Sigmoid colon (tissue), 7 donors: ENCODE results near the gene FGF19. TPM values are rescaled to one million over a fixed set of nuclear protein-coding genes. Genes with fewer than 3 reads are reported as not detected.

Experiments
- DNase-seq: peaks from one replicate; pipeline ENCODE4 v3.0.0-alpha.2; 2019
- H3K27ac ChIP-seq, 4 donors: fragments of 200-600 bp; sonication (generic); one replicate each; pipeline ENCODE4 v1.5.1; 2016 to 2019; ENCODE audit warnings: mild to moderate bottlenecking in 1 of 4
- H3K27me3 ChIP-seq, 3 donors: fragments of 200-600 bp; sonication (generic); one replicate each; pipeline ENCODE4 v1.5.1; 2019; ENCODE audit warnings: mild to moderate bottlenecking in 1 of 3
- H3K36me3 ChIP-seq, 4 donors: fragments of 200-600 bp; sonication (generic); one replicate each; pipeline ENCODE4 v1.5.1; 2016 to 2019
- H3K4me1 ChIP-seq, 4 donors: fragments of 200-600 bp; sonication (generic); one replicate each; pipeline ENCODE4 v1.5.1; 2017 to 2019
- H3K4me3 ChIP-seq, 4 donors: fragments of 200-600 bp; sonication (generic); one replicate each; pipeline ENCODE4 v1.5.1; 2017 to 2019; ENCODE audit warnings: mild to moderate bottlenecking in 2 of 4, moderate library complexity in 1 of 4
- H3K9me3 ChIP-seq, 4 donors: fragments of 200-600 bp in 3 of 4; sonication (generic) in 3 of 4; one replicate each; pipeline versions ENCODE4 v1.5.1 to v1.6.1; 2013 to 2019
- EP300 ChIP-seq, 4 donors: sonication (generic); formaldehyde crosslinking; IDR thresholded peaks; one replicate each; pipeline ENCODE4 v1.6.1; 2017; ENCODE audit warnings: antibody characterized with exemption in 4 of 4
- POLR2A ChIP-seq, 2 donors: fragments of 450-650 bp; IDR thresholded peaks; one replicate each; pipeline ENCODE4 v1.6.1; 2016; ENCODE audit warnings: antibody characterized with exemption in 2 of 2, mild to moderate bottlenecking in 2 of 2, moderate library complexity in 2 of 2
- POLR2AphosphoS5 ChIP-seq, 4 donors: sonication (generic); formaldehyde crosslinking; IDR thresholded peaks; one replicate each; pipeline ENCODE4 v1.6.1; 2017; ENCODE audit warnings: antibody characterized with exemption in 4 of 4
- WGBS, 2 donors: extraction: QIAGEN DNeasy Blood & Tissue Kit; methylation state at CpG; one replicate each; pipeline ENCODE4 v1.1.7; 2013; 5-methylcytosine and 5-hydroxymethylcytosine counted together
- intact Hi-C: fragments of 100-400 bp; cut with DNase I; formaldehyde crosslinking; loops from one replicate; pipeline ENCODE4 v1.15.1; 2023
- polyA plus RNA-seq, 3 donors: library from polyadenylated mRNA; stranded (reverse); fragments of 200-250 nt; gene quantifications; one replicate each; pipeline ENCODE4 v1.2.3, GENCODE V29; 2013
- total RNA-seq, 4 donors: library from RNA; depleted of rRNA; stranded (reverse); fragments of >200 nt; gene quantifications; one replicate each; pipeline ENCODE4 v1.1.0, GENCODE V29; 2016
- TF ChIP-seq, protein P1 (sequence below), 4 experiments: fragments of 450-650 bp in 3 of 4; fragments of 200-600 bp in 1 of 4; IDR thresholded peaks; one replicate each; pipeline ENCODE4 v1.5.1; 2016 to 2019; ENCODE audit warnings: antibody characterized with exemption in 4 of 4, mild to moderate bottlenecking in 3 of 4, moderate library complexity in 2 of 4
- donor health status: healthy with polysubstance abuse.
- donor health status: Bipolar disorder and iron deficiency.
- donor health status: healthy.

FGF19 gene
- total and polyA plus RNA-seq, 7 donors, result not detected

- H3K9me3 ChIP-seq, result no peaks in the 10 kb centered on the region
- no peak overlapping the region for H3K27ac ChIP-seq
- H3K36me3 ChIP-seq, result no peaks in the 10 kb centered on the region
- intact Hi-C loops, result no loop called here
- TF ChIP-seq, protein P1, sequence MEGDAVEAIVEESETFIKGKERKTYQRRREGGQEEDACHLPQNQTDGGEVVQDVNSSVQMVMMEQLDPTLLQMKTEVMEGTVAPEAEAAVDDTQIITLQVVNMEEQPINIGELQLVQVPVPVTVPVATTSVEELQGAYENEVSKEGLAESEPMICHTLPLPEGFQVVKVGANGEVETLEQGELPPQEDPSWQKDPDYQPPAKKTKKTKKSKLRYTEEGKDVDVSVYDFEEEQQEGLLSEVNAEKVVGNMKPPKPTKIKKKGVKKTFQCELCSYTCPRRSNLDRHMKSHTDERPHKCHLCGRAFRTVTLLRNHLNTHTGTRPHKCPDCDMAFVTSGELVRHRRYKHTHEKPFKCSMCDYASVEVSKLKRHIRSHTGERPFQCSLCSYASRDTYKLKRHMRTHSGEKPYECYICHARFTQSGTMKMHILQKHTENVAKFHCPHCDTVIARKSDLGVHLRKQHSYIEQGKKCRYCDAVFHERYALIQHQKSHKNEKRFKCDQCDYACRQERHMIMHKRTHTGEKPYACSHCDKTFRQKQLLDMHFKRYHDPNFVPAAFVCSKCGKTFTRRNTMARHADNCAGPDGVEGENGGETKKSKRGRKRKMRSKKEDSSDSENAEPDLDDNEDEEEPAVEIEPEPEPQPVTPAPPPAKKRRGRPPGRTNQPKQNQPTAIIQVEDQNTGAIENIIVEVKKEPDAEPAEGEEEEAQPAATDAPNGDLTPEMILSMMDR (IDR thresholded peaks at IDR 0.05), result no peak
- TF ChIP-seq POLR2AphosphoS5 (IDR thresholded peaks at IDR 0.05), result no peak
- no peak for TF ChIP-seq POLR2A (IDR thresholded peaks at IDR 0.05)
- no peak for TF ChIP-seq EP300 (IDR thresholded peaks at IDR 0.05)
- WGBS, 2 donors, result 80 to 89% methylated on average over 11 of the region's 11 CpGs
- no peaks in the 10 kb centered on the region for H3K4me1 ChIP-seq
- DNase-seq, result no peak
- H3K27me3 ChIP-seq, result peaks cover 0 to 29% (median 0%) of the 10 kb centered on the region in 3 donors
- H3K4me3 ChIP-seq, result no peak overlapping the region
These were observed 44.8 kb upstream of the FGF19 start for GRCh38 chr11:69748637-69749036.

DNA sequence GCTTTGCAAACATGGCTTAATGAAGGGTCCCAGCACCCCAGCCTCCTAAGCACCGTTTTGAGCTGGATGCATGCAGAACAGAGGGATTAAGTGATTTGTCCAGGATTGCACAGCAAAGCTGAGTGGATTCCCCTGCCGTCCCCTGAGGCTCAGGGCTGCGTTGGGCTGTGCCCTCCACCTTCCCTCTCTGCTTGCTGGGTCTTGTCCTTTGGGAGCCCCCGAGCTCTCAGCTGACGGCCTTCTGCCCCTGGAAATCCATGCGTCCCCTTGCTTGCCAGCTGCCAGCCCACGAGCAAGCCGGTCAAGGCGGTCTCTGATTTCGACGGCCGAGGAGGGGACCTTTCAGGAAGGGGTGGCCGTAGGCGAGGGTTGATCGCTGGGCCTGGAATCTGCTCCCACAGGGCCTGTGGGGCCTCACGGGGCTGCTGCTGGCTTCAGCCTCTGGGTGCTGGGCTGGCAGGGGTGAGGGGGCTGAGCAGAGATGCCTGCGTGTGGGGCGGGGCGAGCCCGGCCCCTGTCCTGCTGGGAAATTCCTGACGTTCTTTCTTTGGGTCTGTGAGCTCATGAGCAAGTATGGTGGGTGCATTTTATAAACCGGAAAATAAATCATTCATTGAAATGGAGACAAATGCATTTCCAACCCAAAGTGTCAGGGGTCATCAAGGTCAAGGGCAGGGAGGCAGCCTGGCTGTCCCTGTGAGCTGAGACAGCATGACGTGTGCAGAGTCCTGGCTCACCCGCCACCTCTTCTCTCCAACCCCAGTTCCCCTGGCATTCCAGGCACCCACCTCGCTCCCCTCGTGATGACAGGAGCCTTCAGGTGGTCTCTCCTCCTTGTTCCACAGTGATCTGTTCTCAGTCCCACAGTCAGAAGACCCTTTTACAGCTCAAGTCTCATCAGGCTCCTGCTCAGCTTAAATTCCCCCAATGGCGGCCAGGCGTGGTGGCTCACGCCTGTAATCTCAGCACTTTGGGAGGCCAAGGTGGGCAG, 43.2 kb upstream of the FGF19 start:
- WGBS, 2 donors, result 66 to 68% methylated on average over 29 of the region's 29 CpGs
- Histone ChIP-seq H3K36me3 (no peaks in the 10 kb centered on the region), H3K9me3 (no peaks in the 10 kb centered on the region), H3K27ac (no peak overlapping the region), H3K4me3 (no peak overlapping the region), H3K27me3 (peaks cover 0 to 23% (median 0%) of the 10 kb centered on the region in 3 donors), H3K4me1 (no peaks in the 10 kb centered on the region)
- intact Hi-C loops, result no loop called here
- no peak for DNase-seq
- TF ChIP-seq, protein P1 (IDR thresholded peaks at IDR 0.05), result no peak
- no peak for TF ChIP-seq POLR2AphosphoS5 (IDR thresholded peaks at IDR 0.05)
- TF ChIP-seq POLR2A (IDR thresholded peaks at IDR 0.05), result no peak
- no peak for TF ChIP-seq EP300 (IDR thresholded peaks at IDR 0.05)

DNA sequence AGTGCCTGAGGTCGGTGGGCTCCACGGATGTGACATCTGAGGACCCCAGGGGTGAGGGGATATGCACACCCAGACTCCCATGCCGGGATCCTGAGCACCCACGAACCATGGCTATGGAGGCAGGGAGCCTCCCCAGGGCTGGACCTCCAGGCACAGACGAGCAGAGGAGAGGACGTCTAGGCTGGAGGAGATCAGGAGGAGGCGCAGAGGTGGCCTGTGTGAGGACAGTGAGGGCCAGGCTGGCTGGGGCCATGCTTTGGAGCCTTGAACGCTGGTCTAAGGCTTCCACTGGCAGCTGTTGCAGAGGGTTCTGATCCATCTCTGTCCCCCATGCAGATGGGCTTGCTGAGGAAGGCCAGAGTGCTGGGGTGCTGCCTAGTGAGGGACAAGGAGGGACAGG, 42.3 kb upstream of the FGF19 start:
- WGBS, 2 donors, result 70 to 80% methylated on average over 8 of the region's 8 CpGs
- Histone ChIP-seq H3K27me3 (peaks cover 0 to 23% (median 0%) of the 10 kb centered on the region in 3 donors), H3K36me3 (no peaks in the 10 kb centered on the region), H3K27ac (no peak overlapping the region), H3K4me1 (no peaks in the 10 kb centered on the region), H3K9me3 (no peaks in the 10 kb centered on the region), H3K4me3 (no peak overlapping the region)
- intact Hi-C loops, result no loop called here
- no peak for TF ChIP-seq POLR2A (IDR thresholded peaks at IDR 0.05)
- TF ChIP-seq, protein P1 (IDR thresholded peaks at IDR 0.05), result no peak
- TF ChIP-seq EP300 (IDR thresholded peaks at IDR 0.05), result no peak
- no peak for TF ChIP-seq POLR2AphosphoS5 (IDR thresholded peaks at IDR 0.05)
- no peak for DNase-seq

DNA sequence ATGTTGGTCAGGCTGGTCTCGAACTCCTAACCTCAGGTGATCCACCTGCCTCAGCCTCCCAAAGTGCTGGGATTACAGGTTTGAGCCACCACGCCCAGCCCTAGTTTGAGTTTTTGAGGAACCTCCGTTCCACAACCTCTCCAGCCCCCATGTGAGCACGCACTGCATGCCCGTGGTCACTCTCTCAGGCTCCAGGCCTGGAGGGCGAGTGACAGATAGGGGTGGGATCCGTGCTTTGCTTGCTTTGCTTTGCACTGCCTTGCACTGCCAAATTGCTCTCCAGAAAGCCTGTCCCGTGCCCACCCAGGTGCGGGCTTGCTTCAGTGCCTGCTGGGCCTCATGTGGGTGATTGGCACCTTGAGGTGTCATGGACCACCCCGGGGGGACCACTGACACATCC, 41.4 kb upstream of the FGF19 start:
- Histone ChIP-seq H3K36me3 (no peaks in the 10 kb centered on the region), H3K4me1 (no peaks in the 10 kb centered on the region), H3K4me3 (no peak overlapping the region), H3K9me3 (no peaks in the 10 kb centered on the region), H3K27me3 (peaks cover 0 to 23% (median 0%) of the 10 kb centered on the region in 3 donors), H3K27ac (no peak overlapping the region)
- DNase-seq, result no peak
- intact Hi-C loops, result no loop called here
- TF ChIP-seq POLR2AphosphoS5 (IDR thresholded peaks at IDR 0.05) (no peak), EP300 (IDR thresholded peaks at IDR 0.05) (no peak), POLR2A (IDR thresholded peaks at IDR 0.05) (no peak)
- TF ChIP-seq, protein P1 (IDR thresholded peaks at IDR 0.05), result no peak
- WGBS, 2 donors, result 79 to 84% methylated on average over 10 of the region's 10 CpGs
